Omental fat pad (tissue), 4 donors: ENCODE measurements around the gene SYNGR2. TPM values are rescaled to one million over a fixed set of nuclear protein-coding genes. Genes with fewer than 3 reads are reported as not detected.

Experiments used
- ATAC-seq: fragments of 150-250 bp; one replicate; pipeline ENCODE4 v1.9.1; 2016; ENCODE audit warnings: mild to moderate bottlenecking, moderate library complexity; ENCODE audit not compliant: low FRiP score
- DNase-seq: peaks from one replicate; pipeline ENCODE4 v3.0.0-alpha.2; 2019; ENCODE audit warnings: low spot score
- CTCF ChIP-seq, 3 donors: fragments of 450-650 bp; IDR thresholded peaks; one replicate each; pipeline ENCODE4 v1.5.1; 2016 to 2017; ENCODE audit warnings: antibody characterized with exemption in 3 of 3, mild to moderate bottlenecking in 3 of 3, moderate library complexity in 2 of 3
- small RNA-seq: library from RNA; depleted of rRNA; stranded (forward); fragments of <200 nt; gene quantifications from one replicate; pipeline ENCODE3, GENCODE V24; 2016
- total RNA-seq, 4 donors: library from RNA; depleted of rRNA; stranded (reverse); fragments of >200 nt; gene quantifications; one replicate each; pipeline ENCODE4 v1.1.0, GENCODE V29; 2016

Gene SYNGR2
- total RNA-seq, 4 donors from 2014 or later: 24.3 to 80.6 (median 52.4) TPM

DNA sequence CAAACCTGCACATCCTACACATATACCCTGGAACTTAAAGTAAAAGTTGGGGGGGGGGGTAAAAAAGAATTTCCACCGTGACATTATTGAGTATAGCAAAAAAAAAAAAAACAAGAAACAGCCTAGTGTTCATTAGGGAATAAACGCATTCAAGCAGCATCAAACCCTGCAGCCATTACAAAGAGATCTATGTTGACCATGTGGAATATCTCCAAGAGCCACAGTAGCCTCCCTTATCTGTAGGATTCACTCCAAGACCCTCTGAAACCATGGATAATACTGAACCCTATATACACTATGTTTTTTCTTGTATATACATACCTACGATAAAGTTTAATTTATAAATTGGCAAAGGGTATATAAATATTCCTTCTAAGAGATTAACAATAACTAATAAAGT, 40.1 kb downstream of the SYNGR2 start:
- ATAC-seq (no peak), DNase-seq (no peak)
- TF ChIP-seq CTCF (IDR thresholded peaks at IDR 0.05): no peak

DNA sequence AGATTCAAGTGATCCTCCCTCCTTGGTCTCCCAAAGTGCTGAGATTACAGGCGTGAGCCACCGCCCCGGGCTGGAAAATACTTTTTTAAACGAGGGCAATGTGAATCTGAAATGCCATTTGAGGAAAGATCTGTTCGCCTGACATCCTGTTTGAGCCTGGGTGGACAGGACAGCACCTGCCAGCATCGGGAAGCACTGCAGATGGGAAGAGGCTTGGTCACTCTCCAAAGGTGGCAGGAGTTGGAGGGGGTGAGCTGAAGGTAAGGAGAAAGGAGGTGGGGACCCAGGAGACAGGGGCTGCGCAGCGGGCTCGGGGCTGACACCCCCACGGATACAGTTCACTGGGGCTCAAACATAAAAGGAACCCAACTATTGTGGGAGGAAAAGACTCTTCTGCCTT, 41.7 kb downstream of the SYNGR2 start:
- DNase-seq (no peak), ATAC-seq (no peak)
- TF ChIP-seq CTCF (IDR thresholded peaks at IDR 0.05): no peak

DNA sequence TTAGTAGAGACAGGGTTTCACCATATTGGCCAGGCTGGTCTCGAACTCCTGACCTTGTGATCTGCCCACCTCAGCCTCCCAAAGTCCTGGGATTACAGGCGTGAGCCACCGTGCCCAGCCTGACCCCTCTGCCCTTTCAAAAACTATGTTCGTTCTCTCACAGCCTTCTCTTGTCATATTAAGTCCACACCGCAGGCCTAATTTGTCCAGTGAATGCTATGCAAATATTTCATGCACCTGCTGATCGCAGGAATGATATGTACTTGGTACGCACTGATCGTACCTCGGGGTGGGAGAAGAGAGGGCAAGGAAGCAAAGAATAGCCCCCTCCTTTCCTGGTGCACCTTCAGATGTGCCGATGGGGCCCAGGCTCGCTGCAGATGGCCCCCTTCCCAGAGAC, 42.7 kb downstream of the SYNGR2 start:
- ATAC-seq (no peak), DNase-seq (no peak)
- no peak for TF ChIP-seq CTCF (IDR thresholded peaks at IDR 0.05)

DNA sequence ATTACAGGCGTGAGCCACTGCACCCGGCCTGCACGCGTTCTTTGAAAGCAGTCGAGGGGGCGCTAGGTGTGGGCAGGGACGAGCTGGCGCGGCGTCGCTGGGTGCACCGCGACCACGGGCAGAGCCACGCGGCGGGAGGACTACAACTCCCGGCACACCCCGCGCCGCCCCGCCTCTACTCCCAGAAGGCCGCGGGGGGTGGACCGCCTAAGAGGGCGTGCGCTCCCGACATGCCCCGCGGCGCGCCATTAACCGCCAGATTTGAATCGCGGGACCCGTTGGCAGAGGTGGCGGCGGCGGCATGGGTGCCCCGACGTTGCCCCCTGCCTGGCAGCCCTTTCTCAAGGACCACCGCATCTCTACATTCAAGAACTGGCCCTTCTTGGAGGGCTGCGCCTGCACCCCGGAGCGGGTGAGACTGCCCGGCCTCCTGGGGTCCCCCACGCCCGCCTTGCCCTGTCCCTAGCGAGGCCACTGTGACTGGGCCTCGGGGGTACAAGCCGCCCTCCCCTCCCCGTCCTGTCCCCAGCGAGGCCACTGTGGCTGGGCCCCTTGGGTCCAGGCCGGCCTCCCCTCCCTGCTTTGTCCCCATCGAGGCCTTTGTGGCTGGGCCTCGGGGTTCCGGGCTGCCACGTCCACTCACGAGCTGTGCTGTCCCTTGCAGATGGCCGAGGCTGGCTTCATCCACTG, 45.8 kb downstream of the SYNGR2 start, which contains the start of gene BIRC5:
Gene BIRC5, plus strand, starts transcription at position 238 of the 690 bp plus-strand sequence. Its CDS starts 64 bp downstream, at position 302.
- DNase-seq: peak; percentile 81
- TF ChIP-seq CTCF (IDR thresholded peaks at IDR 0.05): no peak
- ATAC-seq: peak; percentile 95

DNA sequence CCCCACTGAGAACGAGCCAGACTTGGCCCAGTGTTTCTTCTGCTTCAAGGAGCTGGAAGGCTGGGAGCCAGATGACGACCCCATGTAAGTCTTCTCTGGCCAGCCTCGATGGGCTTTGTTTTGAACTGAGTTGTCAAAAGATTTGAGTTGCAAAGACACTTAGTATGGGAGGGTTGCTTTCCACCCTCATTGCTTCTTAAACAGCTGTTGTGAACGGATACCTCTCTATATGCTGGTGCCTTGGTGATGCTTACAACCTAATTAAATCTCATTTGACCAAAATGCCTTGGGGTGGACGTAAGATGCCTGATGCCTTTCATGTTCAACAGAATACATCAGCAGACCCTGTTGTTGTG, 46.3 kb downstream of the SYNGR2 start:
- ATAC-seq (no peak), DNase-seq (no peak)
- TF ChIP-seq CTCF (IDR thresholded peaks at IDR 0.05): no peak

DNA sequence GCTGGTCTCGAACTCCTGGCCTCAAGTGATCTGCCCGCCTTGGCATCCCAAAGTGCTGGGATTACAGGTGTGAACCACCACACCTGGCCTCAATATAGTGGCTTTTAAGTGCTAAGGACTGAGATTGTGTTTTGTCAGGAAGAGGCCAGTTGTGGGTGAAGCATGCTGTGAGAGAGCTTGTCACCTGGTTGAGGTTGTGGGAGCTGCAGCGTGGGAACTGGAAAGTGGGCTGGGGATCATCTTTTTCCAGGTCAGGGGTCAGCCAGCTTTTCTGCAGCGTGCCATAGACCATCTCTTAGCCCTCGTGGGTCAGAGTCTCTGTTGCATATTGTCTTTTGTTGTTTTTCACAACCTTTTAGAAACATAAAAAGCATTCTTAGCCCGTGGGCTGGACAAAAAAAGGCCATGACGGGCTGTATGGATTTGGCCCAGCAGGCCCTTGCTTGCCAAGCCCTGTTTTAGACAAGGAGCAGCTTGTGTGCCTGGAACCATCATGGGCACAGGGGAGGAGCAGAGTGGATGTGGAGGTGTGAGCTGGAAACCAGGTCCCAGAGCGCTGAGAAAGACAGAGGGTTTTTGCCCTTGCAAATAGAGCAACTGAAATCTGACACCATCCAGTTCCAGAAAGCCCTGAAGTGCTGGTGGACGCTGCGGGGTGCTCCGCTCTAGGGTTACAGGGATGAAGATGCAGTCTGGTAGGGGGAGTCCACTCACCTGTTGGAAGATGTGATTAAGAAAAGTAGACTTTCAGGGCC, 51.2 kb downstream of the SYNGR2 start:
- no peak for ATAC-seq
- TF ChIP-seq CTCF (IDR thresholded peaks at IDR 0.05): no peak
- no peak for DNase-seq

Small RNA genes within 50 kb of the gene (small RNA-seq; reads per million reads assigned to genes)
- not detected for gene AC087645.1

Other genes with a start within 250 kb of the SYNGR2 start
- 10 to 100 TPM in 2 of 4 donors, 1 to 10 TPM in 2; 6.4 to 20.5 (median 10.5) TPM for gene TNRC6C, start 209.9 kb upstream of the SYNGR2 start, total RNA-seq
- 10 to 100 TPM; 21.8 to 72.8 (median 51.3) TPM for gene TMC6, start 39.8 kb upstream of the SYNGR2 start, total RNA-seq
- gene TMC8, start 37.8 kb upstream of the SYNGR2 start, total RNA-seq: 10 to 100 TPM in 1 of 4 donors, 1 to 10 TPM in 3; 3.2 to 12.5 (median 6.5) TPM
- not detected for gene C17orf99, start 22.2 kb upstream of the SYNGR2 start, total RNA-seq
- gene TK1, start 18.5 kb downstream of the SYNGR2 start, total RNA-seq: 10 to 100 TPM in 1 of 4 donors, 1 to 10 TPM in 3; 1.4 to 10.6 (median 3.1) TPM
- gene AFMID, start 18.8 kb downstream of the SYNGR2 start, total RNA-seq: 10 to 100 TPM; 21.7 to 29.0 (median 26.0) TPM
- gene BIRC5, start 45.7 kb downstream of the SYNGR2 start, total RNA-seq: 1 to 10 TPM in 2 of 4 donors, under 1 TPM in 1, not detected in 1; 0.84 to 2.6 (median 1.3) TPM
- not detected for gene TMEM235, start 63.0 kb downstream of the SYNGR2 start, total RNA-seq
- 1,000 to 10,000 TPM in 1 of 4 donors, 100 to 1,000 TPM in 3; 186 to 1,117 (median 634) TPM for gene SOCS3, start 191.5 kb downstream of the SYNGR2 start, total RNA-seq
- gene PGS1, start 210.1 kb downstream of the SYNGR2 start, total RNA-seq: 10 to 100 TPM; 25.8 to 97.2 (median 70.2) TPM